HepG2 (cell line): ENCODE measurements around the gene QRICH2.

ENCODE experiments used
- DBP ChIP-seq: sonication (generic); formaldehyde crosslinking; IDR thresholded peaks from 2 replicates; pipeline ENCODE4 v1.4.0; 2020; ENCODE audit warnings: missing genetic modification reagents; ENCODE audit errors: not compliant biosample characterization
- ELF4 ChIP-seq: sonication (generic); formaldehyde crosslinking; IDR thresholded peaks from 2 replicates; pipeline ENCODE4 v1.5.0; 2020; ENCODE audit warnings: missing genetic modification reagents, mild to moderate bottlenecking, moderate library complexity, borderline replicate concordance
- NR2C2 ChIP-seq: sonication (generic); formaldehyde crosslinking; IDR thresholded peaks from 2 replicates; pipeline ENCODE4 v1.4.0; 2020; ENCODE audit warnings: missing genetic modification reagents, mild to moderate bottlenecking, moderate library complexity, borderline replicate concordance
- POLR2A ChIP-seq, 2 experiments: IDR thresholded peaks; 2 replicates each; pipeline ENCODE4 v1.6.1; 2011; ENCODE audit warnings: low read depth in 2 of 2, low read length in 2 of 2, mild to moderate bottlenecking in 1 of 2, moderate library complexity in 1 of 2; ENCODE audit not compliant: insufficient read depth in 1 of 2
- SIN3A ChIP-seq: IDR thresholded peaks from 2 replicates; pipeline ENCODE4 v1.6.1; 2011; ENCODE audit warnings: low read depth, mild to moderate bottlenecking, control low read depth, low read length, borderline replicate concordance
- ZBTB26 ChIP-seq: IDR thresholded peaks from 2 replicates; pipeline ENCODE4 v1.6.1; 2016; ENCODE audit warnings: missing compliant biosample characterization, missing genetic modification reagents, borderline replicate concordance
- ZNF101 ChIP-seq: sonication (generic); formaldehyde crosslinking; IDR thresholded peaks from 2 replicates; pipeline ENCODE4 v1.4.0; 2020; ENCODE audit warnings: mild to moderate bottlenecking, low read depth, missing genetic modification reagents, borderline replicate concordance
- ZNF232 ChIP-seq: sonication (generic); formaldehyde crosslinking; IDR thresholded peaks from 2 replicates; pipeline ENCODE4 v1.4.0; 2020; ENCODE audit warnings: missing genetic modification reagents, borderline replicate concordance

- TF ChIP-seq ZNF232 (CRISPR knock-in tag) (no peak), ZBTB26 (no peak), ELF4 (CRISPR knock-in tag) (no peak), SIN3A (no peak), NR2C2 (CRISPR knock-in tag) (no peak; the same call in 1 of the 2 replicates), POLR2A (IDR thresholded peaks at IDR 0.05; ENCODE audit: insufficient read depth in 1 of 2, low read depth in 2 of 2, low read length in 2 of 2) (no peak; a peak in 1 of 4 replicates), DBP (CRISPR knock-in tag) (no peak), ZNF101 (CRISPR knock-in tag) (no peak; the same call in 1 of the 2 replicates)
Measured at GRCh38 chr17:76353004-76353598, 45.0 kb upstream of the QRICH2 start.
